Prostate gland (tissue), 2 donors: ENCODE measurements around the gene ITIH5. TPM values are rescaled to one million over a fixed set of nuclear protein-coding genes. Genes with fewer than 3 reads are reported as not detected.

Experiments
- DNase-seq: peaks from one replicate; pipeline ENCODE4 v3.0.0-alpha.2; 2019; ENCODE audit warnings: low spot score
- H3K27ac ChIP-seq, 2 donors: fragments of 200-600 bp; sonication (generic); 2 replicates each; pipeline ENCODE4 v1.5.1; 2017 to 2019
- H3K27me3 ChIP-seq: fragments of 200-600 bp; sonication (generic); replicated peaks from 2 replicates; pipeline ENCODE4 v1.5.1; 2019; ENCODE audit not compliant: insufficient read depth
- H3K36me3 ChIP-seq, 2 donors: fragments of 200-600 bp; sonication (generic); 1 replicate in 1 of 2; 2 replicates in 1 of 2; pipeline versions ENCODE4 v1.5.1 to v1.8.1; 2017 to 2019
- H3K4me1 ChIP-seq: fragments of 200-600 bp; sonication (generic); replicated peaks from 2 replicates; pipeline ENCODE4 v1.5.1; 2019
- H3K4me3 ChIP-seq, 2 donors: fragments of 200-600 bp; sonication (generic); 2 replicates each; pipeline ENCODE4 v1.5.1; 2017 to 2019
- H3K9me3 ChIP-seq: fragments of 200-600 bp; sonication (generic); 2 replicates; pipeline ENCODE4 v1.5.1; 2017
- CTCF ChIP-seq, 4 experiments: fragments of 200-600 bp in 2 of 4; fragments of 450-650 bp in 2 of 4; sonication (generic) in 2 of 4; IDR thresholded peaks; 1 replicate in 3 of 4; 2 replicates in 1 of 4; pipeline ENCODE4 v1.5.1; 2016 to 2019; ENCODE audit warnings: antibody characterized with exemption in 4 of 4, mild to moderate bottlenecking in 2 of 4, moderate library complexity in 2 of 4
- POLR2A ChIP-seq: fragments of 450-650 bp; IDR thresholded peaks from one replicate; pipeline ENCODE4 v1.6.1; 2016; ENCODE audit warnings: antibody characterized with exemption, mild to moderate bottlenecking
- POLR2AphosphoS5 ChIP-seq: sonication (generic); formaldehyde crosslinking; IDR thresholded peaks from one replicate; pipeline ENCODE4 v1.6.1; 2017; ENCODE audit warnings: antibody characterized with exemption
- WGBS: methylation state at CpG from one replicate; pipeline ENCODE4 v1.1.5; 2018; 5-methylcytosine and 5-hydroxymethylcytosine counted together
- intact Hi-C: fragments of 100-400 bp; cut with DNase I; formaldehyde crosslinking; loops from one replicate; pipeline ENCODE4 v1.14.2; 2022
- total RNA-seq, 2 donors: library from RNA; depleted of rRNA; stranded (reverse); fragments of >200 nt; gene quantifications; one replicate each; pipeline ENCODE4 v1.1.0, GENCODE V29; 2016

Gene ITIH5
- total RNA-seq, 2 donors from 2014 or later, result 13.5 to 42.0 TPM

DNA sequence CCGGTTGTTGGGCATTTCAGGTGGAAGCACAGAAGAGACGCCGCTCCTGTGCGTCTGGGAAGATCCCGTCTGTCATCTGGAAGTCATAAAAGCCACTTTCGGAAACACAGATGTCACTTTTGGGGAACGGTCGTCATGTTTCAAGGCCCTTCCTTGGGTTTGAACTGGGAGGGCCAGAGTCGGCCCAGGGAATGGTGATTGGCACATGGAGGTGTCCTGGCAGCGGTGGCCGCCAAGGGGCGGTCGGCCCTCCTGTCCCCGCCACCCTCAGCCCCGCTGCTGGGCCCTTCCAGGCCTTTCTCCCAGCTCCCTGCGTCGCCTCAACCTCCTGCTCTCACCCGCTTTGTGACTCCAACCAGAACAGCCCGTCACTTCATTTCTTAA lies 140.8 kb downstream of the ITIH5 start:
- no peaks in the 10 kb centered on the region for H3K9me3 ChIP-seq
- no peak for TF ChIP-seq POLR2AphosphoS5
- TF ChIP-seq CTCF (IDR thresholded peaks at IDR 0.05), result no peak
- TF ChIP-seq POLR2A, result no peak
- 62% methylated on average over 19 of the region's 19 CpGs for WGBS
- H3K27ac ChIP-seq, result no peak overlapping the region
- H3K36me3 ChIP-seq, result no peaks in the 10 kb centered on the region
- no peaks in the 10 kb centered on the region for H3K4me1 ChIP-seq
- peaks cover 3% of the 10 kb centered on the region for H3K27me3 ChIP-seq
- intact Hi-C loops, result loop anchor here (5.0 to 10.0 kb wide), 2 partner anchors 141 to 1779 kb away; partner anchors contain the start of gene ITIH5
- no peak for DNase-seq
- H3K4me3 ChIP-seq, result no peak overlapping the region

DNA sequence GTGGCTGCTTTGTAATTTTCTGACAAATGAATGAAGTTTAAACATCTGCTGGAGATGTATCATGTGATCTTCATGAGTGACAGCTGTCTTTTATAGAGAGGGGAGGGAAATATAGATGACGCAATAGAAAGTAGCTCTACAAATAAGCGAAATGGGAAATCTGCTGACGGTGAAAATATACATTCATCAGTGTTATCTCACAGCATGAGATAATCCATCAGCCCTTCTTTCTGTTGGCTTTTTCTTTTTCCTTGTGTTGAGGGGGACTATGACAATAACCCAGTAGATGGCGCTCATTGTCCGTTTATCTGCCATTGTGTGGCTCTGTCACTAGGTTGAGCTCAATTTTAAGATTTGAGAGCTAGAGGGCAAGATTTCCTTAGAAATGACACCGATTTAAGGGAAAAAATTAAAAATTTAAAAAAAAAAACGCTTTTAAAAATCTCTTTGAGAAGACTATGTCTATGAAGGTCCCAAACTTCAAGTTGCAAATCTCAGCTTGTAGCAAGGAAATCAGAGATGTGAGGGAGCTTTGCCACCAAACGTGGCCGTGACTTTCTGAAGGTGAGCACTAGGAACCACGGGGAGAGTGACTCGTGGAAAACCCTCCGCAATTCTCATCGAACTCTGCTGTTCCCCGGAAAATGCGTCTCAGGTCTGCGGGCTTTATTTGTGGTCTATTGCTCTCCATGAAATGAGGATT lies 141.3 kb downstream of the ITIH5 start:
- no peak overlapping the region for H3K4me3 ChIP-seq
- no peaks in the 10 kb centered on the region for H3K9me3 ChIP-seq
- DNase-seq, result peak; percentile 58
- no peaks in the 10 kb centered on the region for H3K4me1 ChIP-seq
- H3K27ac ChIP-seq, result no peak overlapping the region
- TF ChIP-seq POLR2A (no peak), CTCF (IDR thresholded peaks at IDR 0.05) (peak; percentile 33 to 91 (median 84)), POLR2AphosphoS5 (peak; percentile 15)
- WGBS, result 36% methylated on average over 16 of the region's 16 CpGs
- intact Hi-C loops, result loop anchor here (2.0 to 10.0 kb wide), 3 partner anchors 142 to 1779 kb away; partner anchors contain the start of gene ITIH5
- H3K27me3 ChIP-seq, result peaks cover 3% of the 10 kb centered on the region
- H3K36me3 ChIP-seq, result no peaks in the 10 kb centered on the region

DNA sequence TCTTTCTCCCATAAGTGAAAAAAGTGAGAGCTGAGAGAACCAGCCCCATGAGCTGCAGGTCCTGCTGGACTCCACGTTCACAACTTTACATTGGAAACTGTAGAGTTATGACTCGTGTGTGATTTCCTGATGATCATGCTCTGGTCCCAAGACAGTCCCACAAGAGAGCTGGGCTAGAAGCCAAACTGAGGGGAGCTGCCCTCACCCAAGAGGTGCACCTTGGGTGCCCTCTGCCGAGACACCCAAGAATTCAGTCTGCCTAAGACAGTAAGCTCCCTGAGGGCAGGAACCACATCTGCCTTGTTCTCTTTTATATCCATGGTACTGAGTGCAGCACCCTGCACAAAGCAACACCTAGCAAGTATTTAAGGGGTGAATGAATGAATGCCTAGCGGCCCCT lies 143.1 kb downstream of the ITIH5 start:
- DNase-seq, result no peak
- H3K4me3 ChIP-seq, result no peak overlapping the region
- no peaks in the 10 kb centered on the region for H3K27me3 ChIP-seq
- 76% methylated on average over 4 of the region's 4 CpGs for WGBS
- H3K27ac ChIP-seq, result no peak overlapping the region
- no peaks in the 10 kb centered on the region for H3K9me3 ChIP-seq
- intact Hi-C loops, result loop anchor here (2.0 to 10.0 kb wide), 2 partner anchors 163 to 1781 kb away; no protein-coding TSS in a partner anchor
- TF ChIP-seq POLR2AphosphoS5, result no peak
- TF ChIP-seq POLR2A, result no peak
- no peak for TF ChIP-seq CTCF (IDR thresholded peaks at IDR 0.05)
- H3K4me1 ChIP-seq, result no peaks in the 10 kb centered on the region
- H3K36me3 ChIP-seq, result no peaks in the 10 kb centered on the region

- Histone ChIP-seq H3K4me1 (no peaks in the 10 kb centered on the region), H3K9me3 (no peaks in the 10 kb centered on the region), H3K27me3 (no peaks in the 10 kb centered on the region), H3K4me3 (no peak overlapping the region), H3K27ac (no peak overlapping the region), H3K36me3 (no peaks in the 10 kb centered on the region)
- TF ChIP-seq POLR2AphosphoS5 (no peak), POLR2A (no peak), CTCF (IDR thresholded peaks at IDR 0.05) (no peak)
- intact Hi-C loops, result loop anchor here (10.0 kb wide), 1 partner anchor 1784 kb away; no protein-coding TSS in a partner anchor
- 47% methylated on average over 11 of the region's 11 CpGs for WGBS
- no peak for DNase-seq
Measured at GRCh38 chr10:7520507-7521485, 146.0 kb downstream of the ITIH5 start.
